K562 (cell line): ENCODE data around the gene PLK4. TPM values are rescaled to one million over a fixed set of nuclear protein-coding genes. Genes with fewer than 3 reads are reported as not detected.
A peak's percentile ranks its signal among the peaks of the same experiment; 100 is the strongest.

Experiments
- GABPB2 ChIP-seq: fragments of 250-450 bp; sonication (Bioruptor Pico); conservative IDR thresholded peaks from 2 replicates; pipeline ENCODE4 v1.5.1; 2021; ENCODE audit warnings: mild to moderate bottlenecking
- HMBOX1 ChIP-seq: sonication (generic); IDR thresholded peaks from 2 replicates; pipeline ENCODE4 v1.6.1; 2016
- L3MBTL2 ChIP-seq: fragments of 450-650 bp; IDR thresholded peaks from 2 replicates; pipeline ENCODE4 v1.6.1; 2016; ENCODE audit warnings: mild to moderate bottlenecking, moderate library complexity
- NCOR1 ChIP-seq: fragments of 450-650 bp; IDR thresholded peaks from 2 replicates; pipeline ENCODE4 v1.6.1; 2016; ENCODE audit warnings: mild to moderate bottlenecking, moderate library complexity
- ZBTB33 ChIP-seq: sonication (generic); formaldehyde crosslinking; IDR thresholded peaks from 2 replicates; pipeline ENCODE4 v1.8.1; 2023; ENCODE audit warnings: mild to moderate bottlenecking, missing genetic modification reagents
- polyA plus RNA-seq, 8 experiments: library from polyadenylated mRNA; depleted of rRNA in 4 of 8; stranded (reverse) in 5 of 8; unstranded in 3 of 8; fragments of >200 nt; fragmentation: Nextera tagmentation in 2 of 8; fragmentation: Illumina TruSeq in 1 of 8; extraction: Ambion mirVana in 2 of 8; extraction: Trizol in 1 of 8; gene quantifications; 2 replicates each; pipeline versions ENCODE4 v1.2.1 to v1.2.3, GENCODE V29; 2011 to 2014; ENCODE audit warnings: inconsistent platforms in 1 of 8, missing spikeins in 1 of 8
- total RNA-seq, 7 experiments: library from RNA; depleted of rRNA in 6 of 7; stranded (reverse); fragments of >200 nt in 6 of 7; fragmentation: Illumina TruSeq in 2 of 7; extraction: Trizol in 2 of 7; gene quantifications; 2 replicates each; pipeline versions ENCODE4 v1.2.1 to v1.2.3, GENCODE V29; 2011 to 2021; ENCODE audit warnings: low replicate concordance in 1 of 7
- TF ChIP-seq, protein P1 (sequence below): fragments of 450-650 bp; IDR thresholded peaks from 2 replicates; pipeline ENCODE4 v1.6.1; 2016; ENCODE audit warnings: mild to moderate bottlenecking, moderate library complexity

The PLK4 gene
- total and polyA plus RNA-seq, 9 of the 15 experiments (the other 6 are each of a cell fraction or from before 2014, with no cell fraction given): 16.2 to 95.3 (median 54.3) TPM

DNA sequence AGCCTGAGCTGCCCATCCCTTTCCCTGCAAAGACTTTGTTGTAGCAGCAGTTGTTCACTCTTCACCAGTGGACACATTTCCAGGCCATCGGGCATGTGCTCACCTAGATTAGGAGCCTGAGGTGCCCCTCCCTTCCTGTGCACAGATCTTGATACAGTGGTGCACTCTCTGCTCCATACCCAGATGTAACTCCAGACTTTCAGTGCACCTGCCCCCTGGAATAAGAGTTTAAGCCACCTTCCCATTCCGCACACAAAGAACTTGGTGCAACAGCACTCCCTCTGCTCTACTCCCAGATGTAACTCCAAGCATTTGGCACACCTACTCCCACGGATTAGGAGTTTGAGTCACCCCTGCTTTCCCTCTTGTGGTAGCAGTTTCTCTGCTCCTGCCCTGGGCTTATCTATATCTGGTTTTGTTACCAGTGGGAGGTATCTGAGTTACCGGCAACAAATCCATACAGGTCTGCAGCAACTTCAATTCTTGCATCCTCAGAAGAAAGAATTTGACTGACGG lies 36.0 kb upstream of the PLK4 start (continued):
- TF ChIP-seq ZBTB33 (CRISPR knock-in tag): peak; percentile 25; the same call in 1 of the 2 replicates
- TF ChIP-seq HMBOX1: peak; percentile 51; the same call in 1 of the 2 replicates
- TF ChIP-seq, protein P1, sequence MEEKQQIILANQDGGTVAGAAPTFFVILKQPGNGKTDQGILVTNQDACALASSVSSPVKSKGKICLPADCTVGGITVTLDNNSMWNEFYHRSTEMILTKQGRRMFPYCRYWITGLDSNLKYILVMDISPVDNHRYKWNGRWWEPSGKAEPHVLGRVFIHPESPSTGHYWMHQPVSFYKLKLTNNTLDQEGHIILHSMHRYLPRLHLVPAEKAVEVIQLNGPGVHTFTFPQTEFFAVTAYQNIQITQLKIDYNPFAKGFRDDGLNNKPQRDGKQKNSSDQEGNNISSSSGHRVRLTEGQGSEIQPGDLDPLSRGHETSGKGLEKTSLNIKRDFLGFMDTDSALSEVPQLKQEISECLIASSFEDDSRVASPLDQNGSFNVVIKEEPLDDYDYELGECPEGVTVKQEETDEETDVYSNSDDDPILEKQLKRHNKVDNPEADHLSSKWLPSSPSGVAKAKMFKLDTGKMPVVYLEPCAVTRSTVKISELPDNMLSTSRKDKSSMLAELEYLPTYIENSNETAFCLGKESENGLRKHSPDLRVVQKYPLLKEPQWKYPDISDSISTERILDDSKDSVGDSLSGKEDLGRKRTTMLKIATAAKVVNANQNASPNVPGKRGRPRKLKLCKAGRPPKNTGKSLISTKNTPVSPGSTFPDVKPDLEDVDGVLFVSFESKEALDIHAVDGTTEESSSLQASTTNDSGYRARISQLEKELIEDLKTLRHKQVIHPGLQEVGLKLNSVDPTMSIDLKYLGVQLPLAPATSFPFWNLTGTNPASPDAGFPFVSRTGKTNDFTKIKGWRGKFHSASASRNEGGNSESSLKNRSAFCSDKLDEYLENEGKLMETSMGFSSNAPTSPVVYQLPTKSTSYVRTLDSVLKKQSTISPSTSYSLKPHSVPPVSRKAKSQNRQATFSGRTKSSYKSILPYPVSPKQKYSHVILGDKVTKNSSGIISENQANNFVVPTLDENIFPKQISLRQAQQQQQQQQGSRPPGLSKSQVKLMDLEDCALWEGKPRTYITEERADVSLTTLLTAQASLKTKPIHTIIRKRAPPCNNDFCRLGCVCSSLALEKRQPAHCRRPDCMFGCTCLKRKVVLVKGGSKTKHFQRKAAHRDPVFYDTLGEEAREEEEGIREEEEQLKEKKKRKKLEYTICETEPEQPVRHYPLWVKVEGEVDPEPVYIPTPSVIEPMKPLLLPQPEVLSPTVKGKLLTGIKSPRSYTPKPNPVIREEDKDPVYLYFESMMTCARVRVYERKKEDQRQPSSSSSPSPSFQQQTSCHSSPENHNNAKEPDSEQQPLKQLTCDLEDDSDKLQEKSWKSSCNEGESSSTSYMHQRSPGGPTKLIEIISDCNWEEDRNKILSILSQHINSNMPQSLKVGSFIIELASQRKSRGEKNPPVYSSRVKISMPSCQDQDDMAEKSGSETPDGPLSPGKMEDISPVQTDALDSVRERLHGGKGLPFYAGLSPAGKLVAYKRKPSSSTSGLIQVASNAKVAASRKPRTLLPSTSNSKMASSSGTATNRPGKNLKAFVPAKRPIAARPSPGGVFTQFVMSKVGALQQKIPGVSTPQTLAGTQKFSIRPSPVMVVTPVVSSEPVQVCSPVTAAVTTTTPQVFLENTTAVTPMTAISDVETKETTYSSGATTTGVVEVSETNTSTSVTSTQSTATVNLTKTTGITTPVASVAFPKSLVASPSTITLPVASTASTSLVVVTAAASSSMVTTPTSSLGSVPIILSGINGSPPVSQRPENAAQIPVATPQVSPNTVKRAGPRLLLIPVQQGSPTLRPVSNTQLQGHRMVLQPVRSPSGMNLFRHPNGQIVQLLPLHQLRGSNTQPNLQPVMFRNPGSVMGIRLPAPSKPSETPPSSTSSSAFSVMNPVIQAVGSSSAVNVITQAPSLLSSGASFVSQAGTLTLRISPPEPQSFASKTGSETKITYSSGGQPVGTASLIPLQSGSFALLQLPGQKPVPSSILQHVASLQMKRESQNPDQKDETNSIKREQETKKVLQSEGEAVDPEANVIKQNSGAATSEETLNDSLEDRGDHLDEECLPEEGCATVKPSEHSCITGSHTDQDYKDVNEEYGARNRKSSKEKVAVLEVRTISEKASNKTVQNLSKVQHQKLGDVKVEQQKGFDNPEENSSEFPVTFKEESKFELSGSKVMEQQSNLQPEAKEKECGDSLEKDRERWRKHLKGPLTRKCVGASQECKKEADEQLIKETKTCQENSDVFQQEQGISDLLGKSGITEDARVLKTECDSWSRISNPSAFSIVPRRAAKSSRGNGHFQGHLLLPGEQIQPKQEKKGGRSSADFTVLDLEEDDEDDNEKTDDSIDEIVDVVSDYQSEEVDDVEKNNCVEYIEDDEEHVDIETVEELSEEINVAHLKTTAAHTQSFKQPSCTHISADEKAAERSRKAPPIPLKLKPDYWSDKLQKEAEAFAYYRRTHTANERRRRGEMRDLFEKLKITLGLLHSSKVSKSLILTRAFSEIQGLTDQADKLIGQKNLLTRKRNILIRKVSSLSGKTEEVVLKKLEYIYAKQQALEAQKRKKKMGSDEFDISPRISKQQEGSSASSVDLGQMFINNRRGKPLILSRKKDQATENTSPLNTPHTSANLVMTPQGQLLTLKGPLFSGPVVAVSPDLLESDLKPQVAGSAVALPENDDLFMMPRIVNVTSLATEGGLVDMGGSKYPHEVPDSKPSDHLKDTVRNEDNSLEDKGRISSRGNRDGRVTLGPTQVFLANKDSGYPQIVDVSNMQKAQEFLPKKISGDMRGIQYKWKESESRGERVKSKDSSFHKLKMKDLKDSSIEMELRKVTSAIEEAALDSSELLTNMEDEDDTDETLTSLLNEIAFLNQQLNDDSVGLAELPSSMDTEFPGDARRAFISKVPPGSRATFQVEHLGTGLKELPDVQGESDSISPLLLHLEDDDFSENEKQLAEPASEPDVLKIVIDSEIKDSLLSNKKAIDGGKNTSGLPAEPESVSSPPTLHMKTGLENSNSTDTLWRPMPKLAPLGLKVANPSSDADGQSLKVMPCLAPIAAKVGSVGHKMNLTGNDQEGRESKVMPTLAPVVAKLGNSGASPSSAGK: peak; percentile 47
- peak; percentile 48; the same call in 1 of the 2 replicates for TF ChIP-seq L3MBTL2
- no peak for TF ChIP-seq GABPB2 (CRISPR knock-in tag)
- peak; percentile 38; the same call in 1 of the 2 replicates for TF ChIP-seq NCOR1
